Stomach (tissue), 9 donors: ENCODE measurements around the gene MLIP. TPM values are rescaled to one million over a fixed set of nuclear protein-coding genes. Genes with fewer than 3 reads are reported as not detected.
"Not testable (repeated sequence)": the region's sequence is repeated elsewhere in the genome, so short reads cannot be mapped to it uniquely, and the experiment has no call there.

Source experiments
- DNase-seq, 2 donors: peaks; one replicate each; pipeline versions ENCODE4 v3.0.0 to v3.0.0-alpha.2; 2013 to 2019
- H3K27ac ChIP-seq, 5 donors: fragments of 200-600 bp in 4 of 5; sonication (generic) in 4 of 5; one replicate each; pipeline ENCODE4 v1.5.1; 2013 to 2019; ENCODE audit warnings: mild to moderate bottlenecking in 1 of 5, moderate library complexity in 1 of 5
- H3K27me3 ChIP-seq, 3 donors: fragments of 200-600 bp; sonication (generic); one replicate each; pipeline ENCODE4 v1.5.1; 2017 to 2019; ENCODE audit warnings: mixed run types in 1 of 3
- H3K36me3 ChIP-seq, 4 donors: fragments of 200-600 bp; sonication (generic); 1 replicate in 3 of 4; 2 replicates in 1 of 4; pipeline ENCODE4 v1.5.1; 2016 to 2019
- H3K4me1 ChIP-seq, 4 donors: fragments of 200-600 bp; sonication (generic); one replicate each; pipeline ENCODE4 v1.5.1; 2016 to 2019
- H3K4me3 ChIP-seq, 4 donors: fragments of 200-600 bp; sonication (generic) in 3 of 4; one replicate each; pipeline ENCODE4 v1.5.1; 2016 to 2019; ENCODE audit warnings: mild to moderate bottlenecking in 1 of 4
- H3K9me3 ChIP-seq, 4 donors: fragments of 200-600 bp; sonication (generic); one replicate each; pipeline ENCODE4 v1.5.1; 2016 to 2019
- CTCF ChIP-seq, 7 experiments: fragments of 450-650 bp in 4 of 7; fragments of 200-600 bp in 3 of 7; sonication (generic) in 3 of 7; IDR thresholded peaks; one replicate each; pipeline ENCODE4 v1.5.1; 2016 to 2019; ENCODE audit warnings: antibody characterized with exemption in 7 of 7, control low read depth in 2 of 7, mild to moderate bottlenecking in 1 of 7
- EP300 ChIP-seq: sonication (generic); formaldehyde crosslinking; IDR thresholded peaks from one replicate; pipeline ENCODE4 v1.6.1; 2017; ENCODE audit warnings: antibody characterized with exemption
- POLR2A ChIP-seq, 4 donors: fragments of 450-650 bp; IDR thresholded peaks; one replicate each; pipeline ENCODE4 v1.6.1; 2016; ENCODE audit warnings: antibody characterized with exemption in 4 of 4, control low read depth in 2 of 4, mild to moderate bottlenecking in 1 of 4, moderate library complexity in 1 of 4
- POLR2AphosphoS5 ChIP-seq, 3 donors: sonication (generic); formaldehyde crosslinking; IDR thresholded peaks; one replicate each; pipeline ENCODE4 v1.6.1; 2016; ENCODE audit warnings: antibody characterized with exemption in 3 of 3
- WGBS, 5 donors: extraction: QIAGEN DNeasy Blood & Tissue Kit in 3 of 5; methylation state at CpG; one replicate each; pipeline versions ENCODE4 v1.1.5 to v1.1.7; 2013 to 2018; 5-methylcytosine and 5-hydroxymethylcytosine counted together
- intact Hi-C: fragments of 100-400 bp; cut with DNase I; formaldehyde crosslinking; loops from one replicate; pipeline ENCODE4 v1.15.1; 2023; ENCODE audit warnings: low total_unique reads
- polyA plus RNA-seq, 3 donors: library from polyadenylated mRNA; stranded (reverse); fragments of 200-250 nt; gene quantifications; one replicate each; pipeline ENCODE4 v1.2.3, GENCODE V29; 2013
- total RNA-seq, 5 donors: library from RNA; depleted of rRNA; stranded (reverse); fragments of >200 nt; gene quantifications; one replicate each; pipeline versions ENCODE4 v1.1.0 to v1.2.3, GENCODE V29; 2014 to 2016
- donor health status: healthy with polysubstance abuse.
- donor health status: Bipolar disorder and iron deficiency.
- donor health status: healthy.

Gene MLIP
- total and polyA plus RNA-seq, 8 donors = 0.48 TPM; not detected in 7

- no peaks in the 10 kb centered on the region for H3K36me3 ChIP-seq
- H3K27me3 ChIP-seq = no peaks in the 10 kb centered on the region
- no peaks in the 10 kb centered on the region for H3K4me1 ChIP-seq
- DNase-seq = no peak
- H3K27ac ChIP-seq = no peak overlapping the region
- intact Hi-C loops = no loop called here
- H3K9me3 ChIP-seq = no peaks in the 10 kb centered on the region
- 55 to 71% (median 58%) methylated on average over 3 to 4 of the region's 4 CpGs for WGBS, 5 donors
- H3K4me3 ChIP-seq = no peak overlapping the region
- no peak for TF ChIP-seq POLR2A (IDR thresholded peaks at IDR 0.05)
- TF ChIP-seq EP300 = no peak
- TF ChIP-seq POLR2AphosphoS5 (IDR thresholded peaks at IDR 0.05) = no peak
- no peak for TF ChIP-seq CTCF (IDR thresholded peaks at IDR 0.05)
These were observed 82.8 kb downstream of the MLIP start for GRCh38 chr6:54194067-54194466.

- no peaks in the 10 kb centered on the region for H3K27me3 ChIP-seq
- intact Hi-C loops = no loop called here
- H3K27ac ChIP-seq = no peak overlapping the region
- no peaks in the 10 kb centered on the region for H3K36me3 ChIP-seq
- no peak for TF ChIP-seq CTCF (IDR thresholded peaks at IDR 0.05)
- TF ChIP-seq EP300 = no peak
- TF ChIP-seq POLR2A (IDR thresholded peaks at IDR 0.05) = no peak
- no peak for TF ChIP-seq POLR2AphosphoS5 (IDR thresholded peaks at IDR 0.05)
- no peaks in the 10 kb centered on the region for H3K9me3 ChIP-seq
- no peaks in the 10 kb centered on the region for H3K4me1 ChIP-seq
- H3K4me3 ChIP-seq = no peak overlapping the region
- 71 to 93% (median 79%) methylated on average over 3 of the region's 3 CpGs for WGBS, 5 donors
- DNase-seq = no peak
These were observed 84.4 kb downstream of the MLIP start for GRCh38 chr6:54195637-54196036.

GRCh38 chr6:54196905-54197304 is 85.7 kb downstream of the MLIP start:
- no peaks in the 10 kb centered on the region for H3K4me1 ChIP-seq
- H3K36me3 ChIP-seq = no peaks in the 10 kb centered on the region
- WGBS, 5 donors = 77 to 95% (median 84%) methylated on average over 3 of the region's 3 CpGs
- H3K9me3 ChIP-seq = no peaks in the 10 kb centered on the region
- TF ChIP-seq POLR2A (IDR thresholded peaks at IDR 0.05) (no peak), CTCF (IDR thresholded peaks at IDR 0.05) (no peak), POLR2AphosphoS5 (IDR thresholded peaks at IDR 0.05) (no peak)
- intact Hi-C loops = no loop called here
- no peak overlapping the region for H3K4me3 ChIP-seq
- no peaks in the 10 kb centered on the region for H3K27me3 ChIP-seq
- no peak for DNase-seq
- H3K27ac ChIP-seq = no peak overlapping the region

GRCh38 chr6:54198134-54198533 is 86.9 kb downstream of the MLIP start:
- DNase-seq = peak in 1 of 2 donors; percentile 6
- Histone ChIP-seq H3K36me3 (no peaks in the 10 kb centered on the region), H3K27ac (no peak overlapping the region), H3K9me3 (no peaks in the 10 kb centered on the region), H3K4me3 (no peak overlapping the region), H3K27me3 (no peaks in the 10 kb centered on the region), H3K4me1 (no peaks in the 10 kb centered on the region)
- WGBS, 5 donors = 87 to 94% (median 90%) methylated on average over 3 of the region's 3 CpGs
- intact Hi-C loops = no loop called here
- TF ChIP-seq POLR2A (IDR thresholded peaks at IDR 0.05) = no peak
- TF ChIP-seq POLR2AphosphoS5 (IDR thresholded peaks at IDR 0.05) = no peak
- no peak for TF ChIP-seq CTCF (IDR thresholded peaks at IDR 0.05)
- no peak for TF ChIP-seq EP300

GRCh38 chr6:54203474-54204035 is 92.3 kb downstream of the MLIP start:
- H3K27me3 ChIP-seq, intact Hi-C loops: not testable (repeated sequence)

More at GRCh38 chr6:54203474-54204035, 92.3 kb downstream of the MLIP start:
- H3K27ac ChIP-seq, H3K9me3 ChIP-seq, DNase-seq, H3K4me1 ChIP-seq, H3K36me3 ChIP-seq, H3K4me3 ChIP-seq: not testable (repeated sequence)
- 92 to 94% (median 93%) methylated on average over 16 of the region's 16 CpGs for WGBS, 5 donors
